ENCODE results near the gene AK9.

The AK9 gene

GRCh38 chr6:109526905-109527628 is 163.9 kb downstream of the AK9 start:
- no peak overlapping the region for H3K4me2 ChIP-seq (ENCODE audit: low read length)
- no peak overlapping the region for H3K27ac ChIP-seq (ENCODE audit: low read depth, low read length, poor library complexity, severe bottlenecking)
- H3K27me3 ChIP-seq (ENCODE audit: insufficient read depth, low read length), result no peaks in the 10 kb centered on the region; the same call in 1 of the 2 replicates
- no peaks in the 10 kb centered on the region for H3F3A ChIP-seq (ENCODE audit: insufficient read depth, low read length)
- no peak overlapping the region for H3K9ac ChIP-seq (ENCODE audit: low read length)
- H3K4me1 ChIP-seq (ENCODE audit: insufficient read depth, low read length, severe bottlenecking), result no peaks in the 10 kb centered on the region
- no peak overlapping the region for H3K4me3 ChIP-seq (ENCODE audit: low read depth, low read length, poor library complexity, severe bottlenecking)
- no peak overlapping the region for H2AFZ ChIP-seq (ENCODE audit: low read length)
- no peaks in the 10 kb centered on the region for H3K79me2 ChIP-seq (ENCODE audit: insufficient read depth, low read length)
- no peaks in the 10 kb centered on the region for H4K20me1 ChIP-seq (ENCODE audit: insufficient read depth, low read length)
- H3K9me2 ChIP-seq (ENCODE audit: low read depth, low read length), result no peaks in the 10 kb centered on the region
- H3K9me3 ChIP-seq (ENCODE audit: low read length), result no peaks in the 10 kb centered on the region
- no peaks in the 10 kb centered on the region for H3K36me3 ChIP-seq (ENCODE audit: insufficient read depth, low read length)
- TF ChIP-seq CTCF (IDR thresholded peaks at IDR 0.05; ENCODE audit: low read length) (peak; percentile 77), EZH2 (IDR thresholded peaks at IDR 0.05; ENCODE audit: borderline replicate concordance, low read length) (no peak)

DNA sequence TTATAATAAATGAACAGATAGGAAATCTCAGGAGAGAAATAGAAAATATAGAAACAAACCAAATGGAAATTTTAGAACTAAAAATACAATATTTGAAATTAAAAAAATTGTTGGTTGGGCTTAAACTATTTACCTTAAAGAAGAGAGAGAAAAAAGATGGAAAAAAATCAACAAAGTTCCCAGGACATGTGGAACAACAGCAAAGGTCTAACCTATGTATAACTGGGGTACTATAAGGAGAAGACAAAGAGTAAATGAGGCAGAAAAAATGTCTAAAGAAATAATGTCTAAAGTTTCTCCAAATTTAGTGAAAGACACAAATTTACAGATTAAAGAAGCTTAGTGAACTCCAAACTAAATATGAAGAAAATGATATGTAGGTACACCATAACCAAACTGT is 166.9 kb downstream of the AK9 start:
- Histone ChIP-seq H4K20me1 (ENCODE audit: insufficient read depth, low read length) (no peaks in the 10 kb centered on the region), H3K9me2 (ENCODE audit: low read depth, low read length) (no peaks in the 10 kb centered on the region), H3K27ac (ENCODE audit: low read depth, low read length, poor library complexity, severe bottlenecking) (no peak overlapping the region), H3K79me2 (ENCODE audit: insufficient read depth, low read length) (no peaks in the 10 kb centered on the region), H3K4me3 (ENCODE audit: low read depth, low read length, poor library complexity, severe bottlenecking) (no peak overlapping the region), H3K4me1 (ENCODE audit: insufficient read depth, low read length, severe bottlenecking) (no peaks in the 10 kb centered on the region), H3K9me3 (ENCODE audit: low read length) (no peaks in the 10 kb centered on the region), H3K36me3 (ENCODE audit: insufficient read depth, low read length) (no peaks in the 10 kb centered on the region), H3K4me2 (ENCODE audit: low read length) (no peak overlapping the region), H3K27me3 (ENCODE audit: insufficient read depth, low read length) (no peaks in the 10 kb centered on the region; the same call in 1 of the 2 replicates), H3F3A (ENCODE audit: insufficient read depth, low read length) (no peaks in the 10 kb centered on the region), H2AFZ (ENCODE audit: low read length) (no peak overlapping the region), H3K9ac (ENCODE audit: low read length) (no peak overlapping the region)
- TF ChIP-seq CTCF (IDR thresholded peaks at IDR 0.05; ENCODE audit: low read length), result no peak
- no peak for TF ChIP-seq EZH2 (IDR thresholded peaks at IDR 0.05; ENCODE audit: borderline replicate concordance, low read length)

DNA sequence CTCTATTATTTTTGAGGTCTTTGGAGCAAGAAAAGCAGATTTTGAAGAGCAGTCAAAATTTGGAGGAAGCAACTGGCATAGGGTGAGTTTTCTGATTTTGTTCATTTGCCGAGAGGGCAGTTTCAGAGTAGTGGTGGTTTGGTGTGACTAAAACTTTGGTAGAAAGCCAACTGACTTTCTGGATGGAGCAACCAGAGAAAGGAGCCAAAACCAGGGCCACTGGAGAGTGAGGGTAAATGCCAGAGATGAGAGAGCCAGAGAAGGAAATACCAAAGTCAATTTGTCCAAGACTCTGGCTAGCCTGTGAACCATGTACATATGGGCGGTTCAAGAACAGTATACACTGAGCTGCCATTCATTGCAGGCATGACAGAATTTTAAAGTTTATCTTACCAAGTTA is 167.5 kb downstream of the AK9 start:
- H3F3A ChIP-seq (ENCODE audit: insufficient read depth, low read length), result no peaks in the 10 kb centered on the region
- H3K9me3 ChIP-seq (ENCODE audit: low read length), result no peaks in the 10 kb centered on the region
- no peaks in the 10 kb centered on the region for H4K20me1 ChIP-seq (ENCODE audit: insufficient read depth, low read length)
- no peak overlapping the region for H2AFZ ChIP-seq (ENCODE audit: low read length)
- no peak overlapping the region for H3K9ac ChIP-seq (ENCODE audit: low read length)
- TF ChIP-seq CTCF (IDR thresholded peaks at IDR 0.05; ENCODE audit: low read length) (no peak), EZH2 (IDR thresholded peaks at IDR 0.05; ENCODE audit: borderline replicate concordance, low read length) (no peak)
- no peaks in the 10 kb centered on the region for H3K36me3 ChIP-seq (ENCODE audit: insufficient read depth, low read length)
- H3K4me2 ChIP-seq (ENCODE audit: low read length), result no peak overlapping the region
- no peaks in the 10 kb centered on the region for H3K4me1 ChIP-seq (ENCODE audit: insufficient read depth, low read length, severe bottlenecking)
- H3K79me2 ChIP-seq (ENCODE audit: insufficient read depth, low read length), result no peaks in the 10 kb centered on the region
- H3K27me3 ChIP-seq (ENCODE audit: insufficient read depth, low read length), result no peaks in the 10 kb centered on the region; the same call in 1 of the 2 replicates
- no peaks in the 10 kb centered on the region for H3K9me2 ChIP-seq (ENCODE audit: low read depth, low read length)
- no peak overlapping the region for H3K27ac ChIP-seq (ENCODE audit: low read depth, low read length, poor library complexity, severe bottlenecking)
- H3K4me3 ChIP-seq (ENCODE audit: low read depth, low read length, poor library complexity, severe bottlenecking), result no peak overlapping the region
